ENCODE data around the gene GTF2F2.
"Not testable (repeated sequence)": the region's sequence is repeated elsewhere in the genome, so short reads cannot be mapped to it uniquely, and the experiment has no call there.

The GTF2F2 gene

DNA sequence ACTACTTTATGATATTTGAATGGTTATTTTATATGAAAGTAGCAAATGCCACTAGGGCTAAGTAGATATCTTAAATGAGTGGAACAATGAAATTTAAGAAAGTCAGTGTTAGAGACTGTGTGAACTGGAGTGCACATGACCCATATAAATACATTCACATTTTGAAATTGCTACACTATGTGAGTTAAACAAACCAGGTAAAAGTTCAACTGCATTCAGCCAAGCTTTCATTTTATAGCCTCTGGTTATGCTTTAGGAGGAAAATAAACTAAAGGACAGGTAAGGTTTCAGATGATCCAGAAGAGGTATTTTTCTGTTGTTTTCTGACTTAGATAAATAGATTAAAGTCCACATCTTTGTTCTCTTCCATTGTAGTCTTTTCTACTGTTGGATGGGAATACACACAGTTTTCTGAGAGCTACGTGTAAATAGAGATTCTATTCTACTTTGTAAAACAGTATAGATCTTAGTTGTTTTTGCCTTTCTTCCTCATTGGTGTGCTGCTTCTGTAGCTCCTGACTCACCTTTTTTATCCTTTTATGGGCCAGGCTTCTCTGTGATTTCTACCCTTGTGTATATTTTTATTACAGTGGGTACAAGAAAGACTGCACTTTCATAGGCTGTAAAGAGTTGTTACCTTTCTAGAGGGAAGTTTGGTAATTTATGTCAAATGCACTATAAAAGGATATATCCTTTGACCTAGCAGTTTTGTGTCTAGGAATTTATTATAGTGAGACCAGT, 135.1 kb downstream of the GTF2F2 start:
- DNase-seq (ENCODE audit: low read depth), result no peak

DNA sequence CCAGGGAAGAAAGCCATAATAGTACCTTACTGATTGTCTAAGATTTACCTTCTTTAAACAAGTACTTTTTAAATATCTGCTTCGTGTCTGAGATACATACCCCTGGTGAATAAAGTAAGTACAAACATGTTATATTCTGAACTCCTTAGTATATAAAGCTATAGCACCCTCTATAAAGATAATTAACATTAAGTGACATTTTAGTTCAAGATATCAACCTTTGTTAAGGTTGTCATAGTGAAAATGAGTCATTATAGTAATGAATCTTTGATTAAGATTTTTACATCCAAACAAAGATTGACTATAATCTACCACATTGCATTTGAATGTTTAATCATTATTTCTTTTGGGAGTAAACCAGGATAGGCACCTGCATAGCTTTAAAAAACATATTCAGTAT, 135.9 kb downstream of the GTF2F2 start:
- no peak for DNase-seq (ENCODE audit: low read depth)

DNA sequence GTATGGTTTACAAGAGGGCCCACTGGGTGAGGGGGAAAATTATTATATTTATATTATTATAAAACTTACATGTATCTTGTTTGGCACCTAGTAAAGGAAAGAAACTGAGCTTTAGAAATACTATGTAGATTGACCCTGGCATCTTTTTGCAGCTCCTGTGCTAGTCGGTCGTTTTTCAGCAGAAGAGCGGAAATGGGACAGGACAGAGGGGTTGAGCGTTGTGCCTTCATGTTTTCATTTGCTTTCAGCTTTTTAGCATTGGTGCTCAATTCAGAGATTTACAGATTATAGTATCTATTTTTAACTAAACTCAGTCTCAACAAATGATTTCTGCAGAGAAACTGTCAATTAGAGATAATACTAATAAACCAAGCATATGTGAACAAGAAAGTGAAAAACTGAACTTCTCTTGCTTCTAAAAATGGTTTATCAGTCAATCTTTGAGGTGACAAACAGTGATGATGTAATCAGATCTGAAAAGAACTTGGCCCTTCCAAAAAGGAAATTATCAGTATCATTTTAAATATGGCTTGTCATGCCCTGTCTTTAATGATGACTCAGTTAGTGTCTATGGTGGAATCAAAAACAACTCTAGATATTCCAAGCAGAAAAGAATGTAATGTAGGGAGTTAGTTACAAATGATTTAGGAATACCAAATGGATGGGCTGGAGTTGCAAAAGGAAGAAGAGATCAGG, 137.5 kb downstream of the GTF2F2 start:
- no peak for DNase-seq (ENCODE audit: low read depth)

DNA sequence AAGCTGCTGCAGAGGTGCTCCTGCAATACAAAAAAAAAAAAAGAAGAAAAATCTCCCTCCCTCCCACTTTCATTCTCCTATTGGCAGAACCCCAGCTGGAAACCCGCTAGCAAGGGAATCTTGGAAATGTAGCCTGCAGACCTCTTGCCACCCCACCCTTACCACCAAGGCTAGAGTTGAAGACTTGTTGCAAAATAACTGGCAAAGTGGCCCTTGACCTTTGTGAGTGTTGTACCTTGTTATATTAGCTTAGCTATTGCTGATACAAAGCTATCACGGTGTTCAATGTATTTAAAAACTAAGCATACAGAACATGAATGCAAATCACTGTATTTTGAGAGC, 138.0 kb downstream of the GTF2F2 start:
- no peak for DNase-seq (ENCODE audit: low read depth)

DNA sequence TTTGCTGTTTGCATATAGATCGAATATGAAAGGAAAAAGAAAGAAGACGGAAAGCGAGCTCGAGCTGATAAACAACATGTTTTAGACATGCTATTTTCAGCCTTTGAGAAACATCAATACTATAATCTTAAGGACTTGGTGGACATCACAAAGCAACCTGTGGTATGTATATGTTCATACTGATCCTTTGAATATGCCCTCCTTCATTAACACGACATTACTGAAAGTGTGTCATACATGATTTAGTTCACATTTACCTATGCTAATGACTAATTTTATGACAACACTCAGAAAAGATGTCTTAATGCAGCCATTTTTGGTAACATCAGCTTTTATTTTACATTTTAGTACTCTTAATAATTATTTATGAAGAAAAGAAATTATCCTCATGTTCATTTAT, 146.9 kb downstream of the GTF2F2 start:
- no peak for DNase-seq (ENCODE audit: low read depth)

DNA sequence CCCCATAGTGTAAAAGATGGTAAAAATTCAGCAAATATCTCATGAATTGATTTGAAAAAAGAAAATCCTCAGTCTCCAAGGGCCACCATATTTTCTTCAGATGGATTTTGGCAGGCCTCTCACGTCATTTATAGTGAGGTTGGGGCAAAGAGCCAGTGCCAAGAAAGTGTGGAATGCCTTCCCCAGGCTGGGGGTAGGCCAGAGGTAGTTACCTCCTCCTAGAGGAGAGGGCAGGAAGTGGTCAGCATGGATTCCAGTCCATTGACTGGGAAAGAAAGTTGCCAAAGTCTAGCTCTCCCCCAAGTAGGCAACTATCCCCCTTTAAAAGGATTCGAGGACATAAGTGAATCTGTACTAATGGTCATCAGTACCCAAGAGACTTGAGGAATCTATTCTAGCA, 148.9 kb downstream of the GTF2F2 start:
- DNase-seq (ENCODE audit: low read depth), result no peak

DNA sequence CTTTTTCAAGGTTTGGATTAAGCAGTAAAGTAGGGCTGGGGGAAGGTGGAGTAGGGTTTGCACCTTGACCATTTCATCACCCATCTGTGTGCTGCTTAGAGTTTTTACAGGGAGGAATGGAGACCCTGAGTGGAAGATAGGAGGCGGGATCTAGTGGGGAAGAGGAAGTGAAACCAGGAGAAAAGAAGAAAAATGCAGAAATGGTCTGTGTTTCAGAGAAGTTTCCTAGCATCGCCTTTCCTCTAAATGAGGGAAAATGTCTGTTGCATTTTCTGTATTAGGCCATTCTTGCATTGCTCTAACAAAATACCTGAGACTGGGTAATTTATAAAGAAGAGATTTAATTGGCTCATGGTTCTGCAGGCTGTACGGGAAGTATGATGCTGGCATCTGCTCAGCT, 156.6 kb downstream of the GTF2F2 start:
- no peak for DNase-seq (ENCODE audit: low read depth)

DNA sequence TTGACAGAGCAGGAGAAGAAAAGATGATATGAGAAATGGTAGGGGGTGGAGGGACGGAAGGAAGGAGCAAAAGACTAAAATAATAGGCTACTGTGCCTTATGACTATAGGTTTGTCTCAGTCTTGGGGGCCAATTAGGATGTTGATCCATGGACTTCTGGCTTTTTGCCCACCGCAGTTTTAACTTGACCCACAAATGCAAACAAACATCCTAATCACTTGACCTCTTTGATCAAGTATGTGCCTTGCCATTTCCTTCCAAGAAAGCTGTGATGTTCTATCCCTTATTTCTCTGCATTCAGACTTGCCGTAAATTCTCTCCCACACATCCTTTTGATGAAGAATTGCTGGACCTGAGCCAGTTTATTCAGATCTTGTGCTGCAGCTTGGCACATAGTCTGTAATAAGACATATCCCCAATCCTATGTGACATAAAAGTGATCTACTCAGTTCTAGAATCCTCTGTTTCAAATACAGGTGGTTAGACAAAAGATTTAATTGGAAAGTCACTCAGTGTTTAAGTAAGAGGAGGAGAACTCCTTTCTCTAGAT, 157.9 kb downstream of the GTF2F2 start:
- DNase-seq (ENCODE audit: low read depth), result no peak

DNA sequence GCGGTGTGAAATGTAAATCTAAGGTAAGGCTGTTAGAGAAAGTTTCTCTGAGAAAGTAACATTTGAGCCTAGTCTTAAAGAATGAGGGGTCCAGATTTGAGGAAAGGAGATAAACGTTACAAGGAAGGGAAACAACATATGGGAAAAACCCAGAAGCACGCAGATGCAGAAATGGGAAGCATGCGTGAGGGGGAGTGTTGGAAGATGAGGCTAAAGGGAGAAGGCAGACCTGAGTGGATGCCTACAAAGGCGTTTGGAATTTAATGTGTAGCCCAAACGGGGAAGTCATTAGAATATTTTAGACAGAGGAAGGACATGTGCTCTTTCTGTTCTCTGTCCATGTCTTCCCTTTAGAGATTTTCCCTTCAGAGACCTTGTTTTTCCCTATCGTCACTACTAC, 159.7 kb downstream of the GTF2F2 start:
- no peak for DNase-seq (ENCODE audit: low read depth)

DNA sequence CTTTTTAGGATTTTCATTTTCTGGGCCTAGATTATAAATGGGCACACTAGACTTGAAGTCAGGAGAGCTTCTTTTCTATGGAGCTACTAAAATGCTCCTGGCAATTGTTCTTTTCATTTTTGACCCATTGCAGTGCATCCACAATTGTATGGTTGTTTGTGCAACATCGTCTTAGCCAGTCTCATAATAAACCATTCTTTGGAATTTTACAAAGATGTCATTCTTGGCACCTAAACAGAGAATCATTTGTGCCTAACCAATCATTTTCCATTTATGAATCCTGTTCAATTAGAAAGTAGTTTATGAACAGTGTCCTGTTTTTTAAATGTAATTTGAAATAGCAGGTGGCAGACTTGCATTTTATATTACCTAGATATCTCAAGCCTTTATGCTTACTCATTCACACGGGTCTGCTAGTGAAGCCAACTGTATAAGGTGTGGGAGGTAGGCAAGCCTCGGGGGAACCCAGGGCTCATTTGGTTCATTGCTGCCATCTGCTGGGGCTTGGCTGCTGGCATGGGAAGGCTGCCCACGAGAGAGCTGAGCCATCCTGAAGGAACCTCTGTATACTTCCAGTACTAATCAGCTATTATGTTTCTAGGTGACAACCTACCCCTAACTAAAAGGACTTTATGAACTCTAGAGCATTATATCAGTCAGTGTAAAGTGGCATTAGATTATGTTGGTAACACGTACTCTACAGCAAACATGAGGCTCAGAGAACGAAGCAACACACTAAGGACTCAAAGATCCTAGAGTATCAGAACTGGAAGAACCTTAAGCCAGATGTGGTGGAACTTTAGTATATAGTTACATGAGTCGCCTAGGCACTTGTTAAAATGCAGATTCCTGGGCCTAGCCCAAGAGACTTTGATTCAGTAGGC, 160.7 kb downstream of the GTF2F2 start:
- no peak for DNase-seq (ENCODE audit: low read depth)

DNA sequence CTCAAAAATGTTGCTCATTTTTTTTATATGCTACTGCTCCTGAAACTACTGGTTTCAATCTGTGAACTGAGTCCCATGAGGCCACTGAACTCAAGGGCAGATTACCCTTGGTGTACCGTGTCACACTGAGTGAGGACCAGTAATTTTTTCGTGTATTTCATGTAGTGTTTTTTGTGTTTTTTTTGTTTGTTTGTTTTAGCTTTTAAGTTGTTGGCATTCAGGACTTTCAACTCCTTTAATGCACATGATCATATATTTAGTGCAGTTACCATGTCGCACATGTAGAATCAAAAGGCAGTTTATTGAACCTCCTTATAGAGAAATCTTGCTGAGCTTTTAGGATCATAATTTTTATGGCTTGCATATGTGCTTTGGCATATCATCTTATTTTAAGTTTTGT, 162.7 kb downstream of the GTF2F2 start:
- DNase-seq (ENCODE audit: low read depth), result no peak

DNA sequence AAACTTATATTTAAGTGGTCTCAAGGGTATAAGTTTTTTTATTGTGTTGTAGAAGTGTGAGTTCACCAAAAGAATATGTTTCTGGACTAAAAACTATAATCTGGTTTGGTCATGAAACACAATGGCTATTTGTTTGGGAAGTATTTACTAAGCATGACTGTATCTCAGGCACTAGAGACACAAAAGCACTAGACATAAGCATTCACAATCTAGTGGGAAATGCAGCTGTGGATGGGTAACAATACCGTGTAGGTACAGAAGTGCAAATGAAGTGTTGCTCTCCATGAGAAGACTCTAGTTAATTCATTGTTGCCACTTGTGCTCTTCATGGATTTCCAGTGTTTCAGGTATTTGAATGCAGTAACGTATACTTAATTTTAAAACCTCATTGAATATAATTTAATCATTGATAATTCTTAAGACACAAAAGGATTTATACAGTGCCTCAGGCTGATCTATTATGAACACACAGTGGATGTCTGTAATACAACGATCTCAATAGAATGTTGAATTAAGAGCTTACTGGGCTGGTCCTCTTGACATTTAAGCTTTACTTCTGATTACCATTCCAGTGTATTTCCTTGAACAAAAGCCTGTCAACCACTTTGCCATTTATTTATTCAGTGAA, 169.7 kb downstream of the GTF2F2 start:
- no peak for DNase-seq (ENCODE audit: low read depth)

DNA sequence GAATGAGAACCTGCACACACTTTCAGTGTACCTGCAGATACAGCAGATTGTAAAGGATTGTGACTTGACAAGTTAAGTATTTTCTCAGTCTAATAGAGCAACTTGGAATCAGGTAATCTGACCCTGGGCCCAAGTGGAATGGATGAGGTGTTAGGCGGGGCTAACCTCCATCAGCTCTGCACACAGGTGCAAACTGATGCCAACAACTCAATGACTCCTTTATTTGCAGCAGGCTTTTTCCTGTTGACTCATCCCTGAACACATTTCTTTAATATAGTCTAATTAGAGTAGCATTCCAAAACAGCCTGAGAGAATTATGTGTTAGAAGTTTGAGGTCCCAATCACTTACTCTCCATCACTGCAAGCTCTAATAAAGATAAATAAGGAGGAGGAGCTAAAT, 171.9 kb downstream of the GTF2F2 start:
- no peak for DNase-seq (ENCODE audit: low read depth)

DNA sequence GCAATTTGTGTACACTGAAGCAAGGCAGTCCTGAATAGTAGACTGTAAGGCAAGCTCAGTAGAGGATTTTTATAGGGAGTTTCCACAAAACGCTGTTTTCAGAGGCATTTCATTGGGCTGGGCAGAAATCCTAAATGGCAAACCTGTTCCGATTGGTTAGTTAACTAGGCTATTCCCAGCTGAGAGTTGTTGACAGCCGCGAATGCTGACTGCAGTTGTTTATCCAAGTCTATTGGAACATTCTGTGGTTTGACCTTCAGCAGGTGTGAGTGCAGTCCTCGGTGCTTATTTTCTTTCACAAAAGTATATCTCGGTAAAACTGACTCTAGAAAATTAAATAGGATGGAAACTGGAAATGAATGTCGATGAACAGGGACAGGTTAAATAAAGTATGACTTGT, 175.2 kb downstream of the GTF2F2 start:
- DNase-seq (ENCODE audit: low read depth), result no peak

DNA sequence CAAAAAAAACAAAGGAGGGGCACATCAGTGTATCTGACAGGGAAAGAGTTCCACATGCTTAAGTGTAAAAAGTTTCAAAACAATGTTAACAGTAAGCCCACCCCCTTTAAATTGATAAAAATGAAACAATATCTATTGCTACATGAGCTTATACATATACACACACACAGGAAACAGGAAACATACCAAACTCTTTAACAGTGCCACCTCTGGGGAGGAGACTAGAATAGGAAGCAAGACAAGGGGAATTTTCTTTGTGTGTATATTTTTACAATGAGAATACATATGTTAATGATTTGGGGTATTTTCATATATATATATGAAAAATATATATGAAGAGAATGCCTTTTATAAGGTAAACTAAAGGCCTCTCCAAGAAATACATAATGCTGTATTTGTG, 175.9 kb downstream of the GTF2F2 start:
- no peak for DNase-seq (ENCODE audit: low read depth)

DNA sequence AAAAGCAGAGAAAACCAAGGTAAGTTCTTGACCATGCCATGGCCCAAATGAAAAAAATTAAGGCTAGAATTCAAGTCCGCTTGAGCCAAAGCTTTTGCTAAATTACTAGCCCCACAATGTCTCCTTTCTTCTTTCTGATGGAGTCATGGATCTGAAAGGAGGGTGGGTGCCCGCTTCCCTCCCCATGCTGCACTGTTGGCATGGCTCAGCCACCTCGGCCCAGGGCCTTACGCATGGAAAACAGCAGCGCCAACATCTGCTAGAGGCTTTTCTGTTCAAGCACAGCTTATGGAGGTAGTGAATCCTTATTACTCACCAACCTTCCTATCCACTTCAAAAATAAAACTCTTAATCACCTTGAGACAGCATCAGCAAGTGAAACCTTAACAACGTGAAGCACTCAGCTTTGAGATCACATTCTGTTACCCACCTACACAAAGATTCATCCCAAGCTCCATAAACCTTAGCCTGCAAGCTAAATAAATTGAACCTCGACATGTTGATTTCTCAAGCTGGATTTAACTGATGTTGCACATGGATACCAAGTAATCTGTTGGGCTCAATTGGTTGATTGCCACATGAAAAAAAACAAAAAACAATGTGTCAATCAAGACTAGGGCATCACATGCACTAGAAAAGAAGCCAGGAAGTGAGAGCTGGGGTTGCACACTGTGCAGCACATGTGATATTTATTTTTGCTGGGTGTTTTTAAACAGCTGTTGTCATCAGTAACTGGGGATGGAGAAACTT, 177.3 kb downstream of the GTF2F2 start:
- DNase-seq (ENCODE audit: low read depth), result no peak

DNA sequence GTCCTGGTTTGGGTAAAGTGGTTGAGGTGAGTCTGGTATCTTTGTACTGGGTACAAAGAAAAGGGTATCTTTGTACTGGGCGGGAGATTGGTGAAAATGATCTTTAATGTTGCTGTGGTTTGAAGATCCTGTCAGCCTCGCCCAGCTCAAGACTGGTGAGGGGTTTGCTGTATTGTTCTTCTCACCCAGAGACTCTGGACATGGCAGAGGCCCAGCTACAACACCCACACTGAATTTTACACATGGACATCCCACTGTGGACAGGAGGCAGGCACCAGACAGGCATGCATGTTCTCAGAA, 177.8 kb downstream of the GTF2F2 start:
- no peak for DNase-seq (ENCODE audit: low read depth)

DNA sequence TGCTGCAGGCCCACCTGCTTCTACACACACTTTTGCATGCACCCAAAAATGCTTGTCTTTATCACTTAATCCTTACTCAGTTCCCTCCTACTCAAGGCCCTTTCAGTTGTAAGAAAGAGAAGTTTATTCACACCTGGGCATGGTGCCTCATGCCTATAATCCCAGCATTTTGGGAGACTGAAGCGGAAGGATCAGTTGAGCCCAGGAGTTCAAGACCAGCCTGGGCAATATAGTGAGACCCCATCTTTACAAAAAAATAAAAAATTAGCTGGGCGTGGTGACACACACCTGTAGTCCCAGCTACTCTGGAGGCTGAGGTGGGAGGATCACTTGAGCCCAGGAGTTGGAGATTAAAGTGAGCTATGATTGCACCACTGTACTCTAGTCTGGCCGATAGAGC, 178.2 kb downstream of the GTF2F2 start:
- DNase-seq (ENCODE audit: low read depth), result not testable (repeated sequence)

DNA sequence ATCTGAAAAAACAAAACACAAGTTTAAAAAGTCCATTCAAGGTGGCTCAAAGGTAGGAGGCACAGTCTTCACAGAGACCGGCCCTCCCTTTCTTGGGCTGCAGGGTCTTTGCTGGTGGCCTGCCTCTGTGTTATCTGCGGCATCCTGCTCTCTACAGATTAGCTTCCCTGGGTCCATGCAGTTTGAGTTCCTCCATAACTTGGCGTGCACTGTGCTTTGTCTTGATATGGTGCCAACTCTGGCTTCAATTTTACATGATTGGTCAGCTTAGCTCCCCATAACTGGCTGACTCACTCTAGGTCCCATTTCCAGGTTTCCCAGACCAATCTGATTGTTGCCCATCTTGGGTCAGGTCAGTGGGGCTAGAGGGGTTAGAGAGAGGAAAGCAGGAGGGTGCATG, 178.9 kb downstream of the GTF2F2 start:
- no peak for DNase-seq (ENCODE audit: low read depth)

DNA sequence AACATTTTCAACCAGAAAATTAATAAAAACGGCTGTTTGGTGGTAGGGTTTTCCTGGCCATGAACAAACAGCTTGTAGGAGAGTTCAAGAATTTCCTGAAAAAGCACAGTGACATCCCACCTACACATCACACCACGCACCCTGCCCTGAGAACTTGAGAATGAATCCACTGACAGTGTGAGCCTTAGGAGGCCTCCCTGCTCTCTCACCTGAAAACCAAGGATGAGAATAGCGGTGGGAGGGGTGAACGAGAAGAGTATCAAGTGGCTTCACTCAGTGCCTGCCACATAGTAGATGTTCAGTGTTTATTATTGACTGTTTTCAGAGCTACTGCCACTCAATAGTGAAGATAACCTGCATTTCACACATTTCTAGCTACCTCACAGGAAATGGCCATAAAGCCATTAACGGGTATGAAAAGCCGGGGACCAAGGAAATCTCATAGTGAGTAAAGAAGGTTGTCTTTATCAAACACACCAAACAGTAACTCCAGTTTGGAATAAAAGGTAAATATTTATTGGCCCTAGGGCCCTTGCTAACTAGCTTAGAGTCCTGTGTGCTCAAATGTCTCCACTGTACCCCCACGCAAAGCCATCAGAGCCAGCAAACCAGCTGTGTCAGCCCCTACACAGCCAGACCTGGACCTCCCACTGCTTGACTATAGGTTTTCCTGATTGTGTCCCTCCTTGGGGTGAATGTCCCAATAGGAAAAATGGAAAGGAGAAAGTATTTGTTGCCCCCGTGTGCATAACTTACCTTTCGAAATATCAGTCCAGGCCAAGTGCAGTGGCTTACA, 180.1 kb downstream of the GTF2F2 start:
- DNase-seq (ENCODE audit: low read depth), result no peak

DNA sequence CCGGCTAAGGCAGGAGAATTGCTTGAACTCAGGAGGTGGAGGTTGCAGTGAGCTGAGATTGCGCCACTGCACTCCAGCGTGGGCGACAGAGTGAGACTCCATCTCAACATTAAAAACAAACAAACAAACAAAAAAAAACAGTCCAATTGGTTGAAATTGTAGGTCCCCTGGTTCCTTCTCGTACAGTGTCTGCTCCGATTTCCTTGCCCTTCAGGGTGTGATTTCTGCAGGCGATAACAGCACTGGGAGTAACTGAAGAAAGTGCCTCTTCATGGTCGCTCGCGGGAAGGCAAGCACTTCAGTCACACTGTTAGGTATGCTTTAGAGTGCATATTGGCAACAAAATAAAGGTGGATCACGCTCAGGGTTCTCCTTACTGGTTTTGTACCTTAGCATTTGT, 181.0 kb downstream of the GTF2F2 start:
- DNase-seq (ENCODE audit: low read depth), result no peak
